B cell (primary cell): ENCODE data around the gene SZT2. TPM values are rescaled to one million over a fixed set of nuclear protein-coding genes. Genes with fewer than 3 reads are reported as not detected.
"Not testable (repeated sequence)": the region's sequence is repeated elsewhere in the genome, so short reads cannot be mapped to it uniquely, and the experiment has no call there.

Source experiments
- ATAC-seq: fragments of 200-7000 bp; cut with Tn5 transposase; one replicate; pipeline ENCODE4 v1.10.0; 2021; ENCODE audit warnings: low read depth, mild to moderate bottlenecking, moderate number of reproducible peaks, moderate library complexity
- CTCF ChIA-PET: fragments of 350-600 bp; sonication (Branson Sonifier 250); formaldehyde crosslinking; loops from one replicate; lab custom pipeline; 2021; ENCODE audit warnings: antibody characterized with exemption, inconsistent platforms; lab: Charles Lee
- POLR2A ChIA-PET: fragments of 350-600 bp; sonication (Branson Sonifier 250); formaldehyde crosslinking; loops from one replicate; lab custom pipeline; 2021; ENCODE audit warnings: antibody characterized with exemption; lab: Charles Lee
- DNase-seq: peaks from one replicate; pipeline ENCODE4 v3.0.0; 2013
- H2AFZ ChIP-seq: 2 replicates; pipeline ENCODE4 v1.6.1; 2012; ENCODE audit warnings: mild to moderate bottlenecking, low read depth, low read length; ENCODE audit not compliant: insufficient read depth, poor library complexity, severe bottlenecking
- H3K27ac ChIP-seq, 2 donors: 1 replicate in 1 of 2; 2 replicates in 1 of 2; pipeline ENCODE4 v1.5.1; 2012 to 2013; ENCODE audit warnings: low read length in 2 of 2, mild to moderate bottlenecking in 2 of 2, moderate library complexity in 1 of 2
- H3K27me3 ChIP-seq, 4 experiments: fragments of 200-600 bp in 1 of 4; sonication (generic) in 1 of 4; replicated peaks in 1 of 4; 1 replicate in 2 of 4; 2 replicates in 2 of 4; pipeline versions ENCODE4 v1.6.1 to v1.7.0; 2013 to 2016; ENCODE audit warnings: low read length in 3 of 4, mild to moderate bottlenecking in 2 of 4, mixed read lengths in 1 of 4, moderate library complexity in 1 of 4; ENCODE audit not compliant: insufficient read depth in 4 of 4, control insufficient read depth in 3 of 4; ENCODE audit errors: control extremely low read depth in 1 of 4
- H3K36me3 ChIP-seq, 2 experiments: replicated peaks in 1 of 2; 1 replicate in 1 of 2; 2 replicates in 1 of 2; pipeline versions ENCODE4 v1.6.1 to v1.7.1; 2013; ENCODE audit warnings: low read length in 1 of 2; ENCODE audit not compliant: insufficient read depth in 2 of 2, control insufficient read depth in 1 of 2; ENCODE audit errors: control extremely low read depth in 1 of 2, extremely low read depth in 1 of 2
- H3K4me1 ChIP-seq, 2 donors: fragments of 200-600 bp in 1 of 2; sonication (generic) in 1 of 2; 1 replicate in 1 of 2; 2 replicates in 1 of 2; pipeline versions ENCODE4 v1.5.1 to v1.6.1; 2013 to 2017; ENCODE audit warnings: low read length in 2 of 2; ENCODE audit not compliant: control insufficient read depth in 2 of 2, insufficient read depth in 2 of 2
- H3K4me2 ChIP-seq: replicated peaks from 2 replicates; pipeline ENCODE3; 2012; ENCODE audit warnings: mild to moderate bottlenecking, low read depth, low read length; ENCODE audit not compliant: poor library complexity, severe bottlenecking
- H3K4me3 ChIP-seq, 5 experiments: fragments of 200-600 bp in 1 of 5; sonication (generic) in 1 of 5; 1 replicate in 3 of 5; 2 replicates in 2 of 5; pipeline versions ENCODE4 v1.5.1 to v1.7.0; 2011 to 2016; ENCODE audit warnings: low read length in 4 of 5, mild to moderate bottlenecking in 4 of 5, low read depth in 2 of 5, control low read depth in 1 of 5, moderate library complexity in 1 of 5; ENCODE audit not compliant: insufficient read depth in 1 of 5; ENCODE audit errors: control extremely low read depth in 1 of 5, extremely low read depth in 1 of 5
- H3K79me2 ChIP-seq: fragments of 200-600 bp; sonication (generic); one replicate; pipeline ENCODE4 v1.6.0; 2016; ENCODE audit warnings: low read length; ENCODE audit not compliant: control insufficient read depth, insufficient read depth
- H3K9ac ChIP-seq: fragments of 200-600 bp; sonication (generic); 2 replicates; pipeline ENCODE4 v1.6.1; 2017; ENCODE audit warnings: mild to moderate bottlenecking, low read length, moderate library complexity
- H3K9me3 ChIP-seq, 3 donors: one replicate each; pipeline versions ENCODE4 v1.6.1 to v1.7.1; 2013; ENCODE audit warnings: low read length in 2 of 3; ENCODE audit not compliant: control insufficient read depth in 2 of 3, insufficient read depth in 1 of 3; ENCODE audit errors: control extremely low read depth in 1 of 3
- H4K20me1 ChIP-seq: 2 replicates; pipeline ENCODE4 v1.6.0; 2012; ENCODE audit warnings: mild to moderate bottlenecking, low read length; ENCODE audit not compliant: insufficient read depth, control insufficient read depth, poor library complexity, severe bottlenecking
- H3K27ac Mint-ChIP-seq: one replicate; pipeline ENCODE4 v1.8.0; 2021; ENCODE audit warnings: mixed read lengths
- H3K27me3 Mint-ChIP-seq: one replicate; pipeline ENCODE4 v1.8.0; 2021; ENCODE audit warnings: mixed read lengths
- H3K4me1 Mint-ChIP-seq: one replicate; pipeline ENCODE4 v1.8.0; 2021; ENCODE audit warnings: mixed read lengths
- H3K4me3 Mint-ChIP-seq: one replicate; pipeline ENCODE4 v1.8.0; 2021; ENCODE audit warnings: mixed read lengths
- H3K9me3 Mint-ChIP-seq: one replicate; pipeline ENCODE4 v1.8.0; 2022; ENCODE audit warnings: mixed read lengths; ENCODE audit not compliant: insufficient read depth
- EZH2 ChIP-seq: IDR thresholded peaks from 2 replicates; pipeline ENCODE4 v1.6.1; 2012; ENCODE audit warnings: borderline replicate concordance, low read depth, mild to moderate bottlenecking, moderate library complexity, low read length; ENCODE audit not compliant: insufficient read depth, poor library complexity, severe bottlenecking
- WGBS: methylation state at CpG from one replicate; pipeline ENCODE4 v1.1.5; 2013; ENCODE audit warnings: missing lambda C conversion rate; ENCODE audit not compliant: insufficient coverage; 5-methylcytosine and 5-hydroxymethylcytosine counted together
- intact Hi-C: fragments of 100-400 bp; cut with micrococcal nuclease; formaldehyde crosslinking; loops from one replicate; pipeline ENCODE4 v1.10.0; 2022
- polyA plus RNA-seq: library from polyadenylated mRNA; depleted of rRNA; stranded (reverse); fragments of >200 nt; gene quantifications from 2 replicates; pipeline ENCODE4 v1.2.3, GENCODE V29; 2012
- total RNA-seq, 2 donors: library from RNA; stranded (reverse); fragments of 120-200 nt in 1 of 2; gene quantifications; 1 replicate in 1 of 2; 2 replicates in 1 of 2; pipeline versions ENCODE4 v1.2.3 to v1.2.4, GENCODE V29; 2013 to 2022
- TF ChIP-seq, protein P1 (sequence below): fragments of 200-600 bp; IDR thresholded peaks from one replicate; pipeline ENCODE4 v1.8.0; 2022; ENCODE audit warnings: antibody characterized with exemption, mild to moderate bottlenecking

The SZT2 gene
- total and polyA plus RNA-seq, 2 donors (not counting 1 experiment from before 2014, with no cell fraction given) = 41.4 to 197 TPM

DNA sequence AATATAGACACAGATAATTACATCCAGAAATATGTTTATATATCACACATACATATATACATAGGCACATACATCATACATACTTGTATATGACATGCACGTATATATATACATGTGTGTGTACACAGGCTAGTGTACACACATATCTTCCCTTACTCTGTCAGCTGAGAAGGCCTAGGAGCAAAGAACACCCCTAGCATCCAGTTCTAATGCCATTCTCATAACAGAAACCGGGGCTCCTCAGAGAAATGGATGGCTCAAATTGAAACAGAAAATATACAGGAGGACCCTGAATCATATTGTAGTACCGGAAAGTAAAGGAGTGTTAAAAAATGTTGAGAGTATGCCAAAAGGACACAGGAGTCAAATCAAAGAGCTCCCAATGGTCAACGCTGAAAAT is 83.8 kb downstream of the SZT2 start:
- H3K27ac ChIP-seq = no peak overlapping the region

DNA sequence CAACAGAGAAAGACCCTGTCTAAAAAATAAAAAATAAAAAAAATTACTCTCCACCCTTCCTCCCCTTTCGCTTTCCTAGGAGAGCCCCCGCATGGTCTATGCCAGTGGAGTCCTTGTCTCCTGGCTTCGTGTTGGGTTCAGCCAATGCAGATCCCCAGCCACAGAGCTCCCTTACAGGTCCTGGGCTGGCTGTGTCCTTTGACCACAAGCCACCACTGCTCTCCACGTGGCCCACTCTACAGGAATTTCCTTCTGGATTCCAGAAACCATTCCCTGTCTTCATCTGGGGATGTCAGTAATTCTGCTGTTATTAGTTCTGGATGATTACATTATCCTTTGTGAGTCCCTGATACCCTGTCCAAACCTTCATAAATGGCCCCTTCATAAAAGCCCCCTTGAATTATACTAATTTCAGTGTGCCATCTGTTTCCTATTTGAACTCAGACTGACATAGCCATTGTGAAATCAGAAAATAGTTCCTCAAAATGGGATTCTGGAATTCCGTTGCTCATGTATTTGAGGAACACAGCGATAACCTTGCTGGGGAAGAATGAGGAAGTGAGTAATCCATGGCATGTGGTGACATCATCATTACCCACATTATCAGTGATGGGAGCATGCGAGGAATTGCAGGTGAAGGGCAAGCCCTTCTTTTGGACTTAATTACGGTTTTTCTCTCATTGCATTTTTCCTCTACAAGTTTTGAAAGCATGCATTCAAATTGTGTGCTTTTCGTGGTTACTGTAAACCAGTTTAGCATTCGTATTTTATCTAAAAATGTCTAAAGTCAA is 86.1 kb downstream of the SZT2 start:
- ATAC-seq, H3K4me3 Mint-ChIP-seq: not testable (repeated sequence)
- peaks cover 33% of the 10 kb centered on the region for H3K27me3 Mint-ChIP-seq

More for the DNA sequence above, 83.8 kb downstream of the SZT2 start:
- intact Hi-C loops = no loop called here
- POLR2A ChIA-PET = no interaction called here
- H3K27ac Mint-ChIP-seq = no peak overlapping the region
- Histone ChIP-seq H3K36me3 (no peaks in the 10 kb centered on the region), H2AFZ (no peak overlapping the region), H3K4me3 (no peak overlapping the region), H3K79me2 (no peaks in the 10 kb centered on the region), H3K9ac (no peak overlapping the region), H3K27me3 (no peaks in the 10 kb centered on the region), H4K20me1 (no peaks in the 10 kb centered on the region), H3K4me2 (no peak overlapping the region), H3K9me3 (no peaks in the 10 kb centered on the region), H3K4me1 (no peaks in the 10 kb centered on the region)
- ATAC-seq (no peak), DNase-seq (no peak)
- no CpG with 5 or more reads among the region's 4 CpGs for whole genome bisulfite sequencing
- CTCF ChIA-PET = interaction anchor here (1.2 kb wide), 1 partner anchor 290 kb away, joined by 3 read pairs; no protein-coding TSS in a partner anchor
- TF ChIP-seq, protein P1, sequence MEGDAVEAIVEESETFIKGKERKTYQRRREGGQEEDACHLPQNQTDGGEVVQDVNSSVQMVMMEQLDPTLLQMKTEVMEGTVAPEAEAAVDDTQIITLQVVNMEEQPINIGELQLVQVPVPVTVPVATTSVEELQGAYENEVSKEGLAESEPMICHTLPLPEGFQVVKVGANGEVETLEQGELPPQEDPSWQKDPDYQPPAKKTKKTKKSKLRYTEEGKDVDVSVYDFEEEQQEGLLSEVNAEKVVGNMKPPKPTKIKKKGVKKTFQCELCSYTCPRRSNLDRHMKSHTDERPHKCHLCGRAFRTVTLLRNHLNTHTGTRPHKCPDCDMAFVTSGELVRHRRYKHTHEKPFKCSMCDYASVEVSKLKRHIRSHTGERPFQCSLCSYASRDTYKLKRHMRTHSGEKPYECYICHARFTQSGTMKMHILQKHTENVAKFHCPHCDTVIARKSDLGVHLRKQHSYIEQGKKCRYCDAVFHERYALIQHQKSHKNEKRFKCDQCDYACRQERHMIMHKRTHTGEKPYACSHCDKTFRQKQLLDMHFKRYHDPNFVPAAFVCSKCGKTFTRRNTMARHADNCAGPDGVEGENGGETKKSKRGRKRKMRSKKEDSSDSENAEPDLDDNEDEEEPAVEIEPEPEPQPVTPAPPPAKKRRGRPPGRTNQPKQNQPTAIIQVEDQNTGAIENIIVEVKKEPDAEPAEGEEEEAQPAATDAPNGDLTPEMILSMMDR = no peak
- TF ChIP-seq EZH2 = no peak
- no peak overlapping the region for H3K4me3 Mint-ChIP-seq
- H3K9me3 Mint-ChIP-seq = no peaks in the 10 kb centered on the region
- H3K27me3 Mint-ChIP-seq = peaks cover 27% of the 10 kb centered on the region
- H3K4me1 Mint-ChIP-seq = peaks cover 1% of the 10 kb centered on the region

More for the DNA sequence above, 86.1 kb downstream of the SZT2 start:
- POLR2A ChIA-PET, H3K4me3 ChIP-seq, H3K4me1 ChIP-seq, H2AFZ ChIP-seq, H3K27ac Mint-ChIP-seq, H3K9me3 ChIP-seq, H3K4me1 Mint-ChIP-seq, H3K9ac ChIP-seq, H3K9me3 Mint-ChIP-seq, DNase-seq, intact Hi-C loops, H3K79me2 ChIP-seq, H3K36me3 ChIP-seq, H3K4me2 ChIP-seq, CTCF ChIA-PET, H3K27me3 ChIP-seq, H4K20me1 ChIP-seq, H3K27ac ChIP-seq: not testable (repeated sequence)
- 93% methylated on average over 3 of the region's 10 CpGs for WGBS
